HG03378 (cell line): ENCODE results near the gene LRMDA.

Experiments
- ATAC-seq: cut with Tn5 transposase; IDR thresholded peaks from one replicate; pipeline ENCODE4 v1.9.1; 2021; ENCODE audit warnings: mild to moderate bottlenecking, moderate library complexity; ENCODE audit not compliant: unreplicated experiment

The LRMDA gene

GRCh38 chr10:75443362-75443761 is 11.9 kb downstream of the LRMDA start:
- no peak for ATAC-seq

GRCh38 chr10:75444781-75445386 is 13.5 kb downstream of the LRMDA start:
- no peak for ATAC-seq

GRCh38 chr10:75446508-75446907 is 15.1 kb downstream of the LRMDA start:
- ATAC-seq, result no peak

- no peak for ATAC-seq
Observed at GRCh38 chr10:75448166-75448565, 16.7 kb downstream of the LRMDA start.

GRCh38 chr10:75449382-75450074 is 18.1 kb downstream of the LRMDA start:
- ATAC-seq, result no peak

- ATAC-seq, result no peak
Observed at GRCh38 chr10:75450075-75450445, 18.6 kb downstream of the LRMDA start.

- ATAC-seq, result no peak
Observed at GRCh38 chr10:75450644-75451640, 19.5 kb downstream of the LRMDA start.

GRCh38 chr10:75451831-75452230 is 20.4 kb downstream of the LRMDA start:
- no peak for ATAC-seq

GRCh38 chr10:75452997-75453396 is 21.6 kb downstream of the LRMDA start:
- no peak for ATAC-seq

GRCh38 chr10:75456122-75456521 is 24.7 kb downstream of the LRMDA start:
- no peak for ATAC-seq

- no peak for ATAC-seq
Observed at GRCh38 chr10:75460059-75460458, 28.6 kb downstream of the LRMDA start.

GRCh38 chr10:75461672-75462649 is 30.5 kb downstream of the LRMDA start:
- no peak for ATAC-seq

GRCh38 chr10:75462865-75463264 is 31.4 kb downstream of the LRMDA start:
- ATAC-seq, result no peak

- no peak for ATAC-seq
Observed at GRCh38 chr10:75464478-75465449, 33.3 kb downstream of the LRMDA start.

- ATAC-seq, result no peak
Observed at GRCh38 chr10:75465450-75465827, 34.0 kb downstream of the LRMDA start.

- no peak for ATAC-seq
Observed at GRCh38 chr10:75466001-75466400, 34.6 kb downstream of the LRMDA start.

- no peak for ATAC-seq
Observed at GRCh38 chr10:75466886-75467285, 35.5 kb downstream of the LRMDA start.

- no peak for ATAC-seq
Observed at GRCh38 chr10:75468612-75469005, 37.2 kb downstream of the LRMDA start.

- ATAC-seq, result no peak
Observed at GRCh38 chr10:75469006-75469616, 37.7 kb downstream of the LRMDA start.
